DND-41 (cell line): ENCODE measurements around the gene KIF1A.

ENCODE experiments used
- CTCF ChIP-seq: IDR thresholded peaks from 2 replicates; pipeline ENCODE4 v1.5.1; 2012; ENCODE audit warnings: borderline replicate concordance, low read length, moderate library complexity, mild to moderate bottlenecking; ENCODE audit not compliant: poor library complexity, severe bottlenecking; ENCODE audit errors: extremely low read depth
- EZH2 ChIP-seq: IDR thresholded peaks from 3 replicates; pipeline ENCODE4 v1.6.1; 2012; ENCODE audit warnings: borderline replicate concordance, low read depth, mild to moderate bottlenecking, moderate library complexity, low read length, inconsistent platforms; ENCODE audit not compliant: severe bottlenecking

GRCh38 chr2:240815761-240816583 lies 4.0 kb downstream of the KIF1A start:
- TF ChIP-seq CTCF (no peak), EZH2 (no peak)
